ENCODE data around the gene TATDN3. TPM values are rescaled to one million over a fixed set of nuclear protein-coding genes. Genes with fewer than 3 reads are reported as not detected.
A peak's percentile ranks its signal among the peaks of the same experiment; 100 is the strongest.

The TATDN3 gene
- total RNA-seq, 1 experiment from 2014 or later, result 13.8 TPM

- H3K9me3 Mint-ChIP-seq, result peaks cover 7 to 12% of the 10 kb centered on the region in 2 experiments
- H3K27ac Mint-ChIP-seq, result no peak overlapping the region
- no CpG with 5 or more reads among the region's 3 CpGs for WGBS (ENCODE audit: extremely low coverage, insufficient read length, low lambda C conversion rate)
- H3K4ac ChIP-seq (ENCODE audit: low read depth, low read length), result no peak overlapping the region
- no peak overlapping the region for H4K8ac ChIP-seq (replicated peaks; ENCODE audit: insufficient read length, low read depth, low read length)
- no peak overlapping the region for H2BK12ac ChIP-seq (ENCODE audit: insufficient read length, low read depth, low read length)
- no peak overlapping the region for H2BK5ac ChIP-seq (ENCODE audit: insufficient read length, low read length)
- H3K4me1 Mint-ChIP-seq, result no peaks in the 10 kb centered on the region
- H3K79me2 ChIP-seq (ENCODE audit: insufficient read depth, low read length), result no peaks in the 10 kb centered on the region
- no peak overlapping the region for H3K18ac ChIP-seq (ENCODE audit: insufficient read length, low read depth, low read length)
- H3K9ac ChIP-seq (ENCODE audit: extremely low read depth, insufficient read length, low read length), result no peak overlapping the region
- no peak overlapping the region for H3K56ac ChIP-seq (ENCODE audit: insufficient read length, low read depth, low read length)
- no peak overlapping the region for H3K4me3 Mint-ChIP-seq
- no peak for DNase-seq
- no peak overlapping the region for H3K14ac ChIP-seq (ENCODE audit: insufficient read depth, low read length)
- H4K5ac ChIP-seq (ENCODE audit: insufficient read length, low read depth, low read length), result no peak overlapping the region
- no peak overlapping the region for H3K23ac ChIP-seq (ENCODE audit: insufficient read length, low read depth, low read length)
- H3K27me3 ChIP-seq (ENCODE audit: insufficient read depth, low read length), result no peaks in the 10 kb centered on the region
- no peak overlapping the region for H3K27ac ChIP-seq (ENCODE audit: insufficient read length, low read depth, low read length)
- no peak overlapping the region for H3K4me2 ChIP-seq (ENCODE audit: insufficient read depth, insufficient read length, low read length)
- H3K36me3 Mint-ChIP-seq (ENCODE audit: insufficient read depth in 1 of 3, low read depth in 3 of 3), result peaks cover 44 to 75% (median 73%) of the 10 kb centered on the region in 3 experiments
- no peak overlapping the region for H3T11ph ChIP-seq (ENCODE audit: low read length)
- H3K9me3 ChIP-seq (ENCODE audit: control insufficient read depth, low read depth, low read length), result no peaks in the 10 kb centered on the region
- peak; percentile 73 for TF ChIP-seq CTCF (conservative IDR thresholded peaks at IDR 0.05)
- no peak overlapping the region for H2BK120ac ChIP-seq (ENCODE audit: low read depth, low read length, poor library complexity, severe bottlenecking)
- no peaks in the 10 kb centered on the region for H4K20me1 ChIP-seq (ENCODE audit: control insufficient read depth, insufficient read depth, insufficient read length)
- no peaks in the 10 kb centered on the region for H3K4me1 ChIP-seq (ENCODE audit: insufficient read depth, low read length)
- no peak overlapping the region for H2BK20ac ChIP-seq (ENCODE audit: low read depth, low read length, poor library complexity, severe bottlenecking)
- H2AFZ ChIP-seq (ENCODE audit: low read length), result no peak overlapping the region
- peaks cover 2% of the 10 kb centered on the region for H3K79me1 ChIP-seq (ENCODE audit: insufficient read depth, low read depth, low read length, poor library complexity, severe bottlenecking)
- H3K23me2 ChIP-seq (ENCODE audit: insufficient read length, low read depth, low read length, poor library complexity, severe bottlenecking), result no peaks in the 10 kb centered on the region
- H2BK15ac ChIP-seq (ENCODE audit: low read depth, low read length), result no peak overlapping the region
- H4K91ac ChIP-seq (ENCODE audit: insufficient read length, low read depth, low read length), result no peak overlapping the region
- no peak overlapping the region for H2AK5ac ChIP-seq (ENCODE audit: insufficient read length, low read length)
- no peaks in the 10 kb centered on the region for H3K27me3 Mint-ChIP-seq (ENCODE audit: low read depth)
Observed at GRCh38 chr1:212782422-212783154, 9.1 kb upstream of the TATDN3 start.
